A673 (cell line): Measurements from ENCODE around the gene GSE1. TPM values are rescaled to one million over a fixed set of nuclear protein-coding genes. Genes with fewer than 3 reads are reported as not detected.

Source experiments
- BruUV-seq: library from RNA; stranded (reverse); fragments of 400-500 nt; replicated peaks from 2 replicates; lab custom pipeline; 2021; lab: Mats Ljungman, UMichigan
- CTCF ChIA-PET: fragments of 300-600 bp; sonication (Branson Sonifier 250); formaldehyde crosslinking; loops from one replicate; lab custom pipeline; 2022; ENCODE audit warnings: antibody characterized with exemption; lab: Charles Lee
- POLR2A ChIA-PET: fragments of 300-600 bp; sonication (Branson Sonifier 250); formaldehyde crosslinking; loops from one replicate; lab custom pipeline; 2022; ENCODE audit warnings: antibody characterized with exemption; ENCODE audit not compliant: low non-redundant PET; lab: Charles Lee
- DNase-seq: peaks from one replicate; pipeline ENCODE4 v3.0.0-alpha.2; 2015; ENCODE audit warnings: low spot score
- H3K27ac ChIP-seq: fragments of 200-600 bp; sonication (generic); 2 replicates; pipeline ENCODE4 v1.5.1; 2016; ENCODE audit warnings: mixed run types, low read depth, mild to moderate bottlenecking, mixed read lengths, antibody characterized with exemption, low read length; ENCODE audit not compliant: poor library complexity, severe bottlenecking
- H3K27me3 ChIP-seq: fragments of 200-600 bp; sonication (generic); replicated peaks from 2 replicates; pipeline ENCODE4 v1.6.1; 2017; ENCODE audit warnings: mixed run types, low read depth, mild to moderate bottlenecking, mixed read lengths, antibody characterized with exemption, low read length; ENCODE audit not compliant: insufficient read depth, poor library complexity
- H3K36me3 ChIP-seq: fragments of 200-600 bp; sonication (generic); 2 replicates; pipeline ENCODE4 v1.6.1; 2016; ENCODE audit warnings: mixed run types, mild to moderate bottlenecking, mixed read lengths, antibody characterized with exemption, low read length; ENCODE audit not compliant: insufficient read depth, poor library complexity, severe bottlenecking
- H3K4me1 ChIP-seq: fragments of 200-600 bp; sonication (generic); 2 replicates; pipeline ENCODE4 v1.6.1; 2017; ENCODE audit warnings: mixed run types, mild to moderate bottlenecking, mixed read lengths, antibody characterized with exemption, low read length; ENCODE audit not compliant: insufficient read depth, poor library complexity, severe bottlenecking
- H3K4me3 ChIP-seq: fragments of 200-600 bp; sonication (generic); 2 replicates; pipeline ENCODE4 v1.5.1; 2016; ENCODE audit warnings: low read depth, mixed run types, mild to moderate bottlenecking, mixed read lengths, low read length; ENCODE audit not compliant: poor library complexity, severe bottlenecking
- H3K9me3 ChIP-seq: fragments of 200-600 bp; sonication (generic); 2 replicates; pipeline ENCODE4 v1.6.1; 2016; ENCODE audit warnings: mixed run types, low read depth, mild to moderate bottlenecking, mixed read lengths, antibody characterized with exemption, low read length; ENCODE audit not compliant: poor library complexity, severe bottlenecking
- CTCF ChIP-seq: fragments of 300-800, 200-600 bp; sonication (generic); conservative IDR thresholded peaks from 2 replicates; pipeline ENCODE4 v1.5.1; 2017; ENCODE audit warnings: low read depth, mild to moderate bottlenecking, antibody characterized with exemption, low read length, moderate library complexity, mixed read lengths
- EZH2 ChIP-seq: fragments of 200-600 bp; sonication (generic); IDR thresholded peaks from 2 replicates; pipeline ENCODE4 v1.6.1; 2017; ENCODE audit warnings: borderline replicate concordance, low read depth, mild to moderate bottlenecking, mixed read lengths, antibody characterized with exemption, low read length; ENCODE audit not compliant: poor library complexity, severe bottlenecking
- intact Hi-C: fragments of 100-400 bp; cut with micrococcal nuclease; formaldehyde crosslinking; loops from one replicate; pipeline ENCODE4 v1.10.0; 2022; ENCODE audit not compliant: unreplicated experiment
- total RNA-seq: library from RNA; stranded (reverse); gene quantifications from 2 replicates; pipeline ENCODE4 v1.2.3, GENCODE V29; 2021

GSE1 gene
- total RNA-seq, 1 experiment from 2014 or later: 64.2 TPM

- no peak for TF ChIP-seq EZH2
- TF ChIP-seq CTCF: no peak
- intact Hi-C loops: loop anchor here (10.0 kb wide), 1 partner anchor 598 kb away; the partner anchor contains the start of gene CIBAR2
- CTCF ChIA-PET: no interaction called here
Measured at GRCh38 chr16:85712801-85713200, 99.7 kb downstream of the GSE1 start.

GRCh38 chr16:85715169-85716021 lies 102.3 kb downstream of the GSE1 start:
- Histone ChIP-seq H3K9me3 (peaks cover 3% of the 10 kb centered on the region), H3K4me3 (no peak overlapping the region), H3K4me1 (peaks cover 23% of the 10 kb centered on the region), H3K27ac (peak overlapping the region; percentile 25), H3K36me3 (no peaks in the 10 kb centered on the region), H3K27me3 (no peaks in the 10 kb centered on the region)
- no TSS peak for BruUV-seq
- DNase-seq: no peak
- ChIA-PET CTCF (interaction anchor here (0.8 to 1.9 kb wide), 2 partner anchors 100 to 413 kb away, joined by 4 to 14 read pairs; no protein-coding TSS in a partner anchor), POLR2A (no interaction called here)
- TF ChIP-seq CTCF (no peak), EZH2 (no peak)
- intact Hi-C loops: loop anchor here (5.0 to 10.0 kb wide), 3 partner anchors 323 to 601 kb away; partner anchors contain the start of gene CIBAR2

More at GRCh38 chr16:85712801-85713200, 99.7 kb downstream of the GSE1 start:
- H3K27me3 ChIP-seq: no peaks in the 10 kb centered on the region
- no peak overlapping the region for H3K4me3 ChIP-seq
- DNase-seq: no peak
- H3K4me1 ChIP-seq: peaks cover 23% of the 10 kb centered on the region
- H3K9me3 ChIP-seq: peaks cover 3% of the 10 kb centered on the region
- no TSS peak for BruUV-seq
- H3K36me3 ChIP-seq: no peaks in the 10 kb centered on the region
- H3K27ac ChIP-seq: no peak overlapping the region
- POLR2A ChIA-PET: no interaction called here

GRCh38 chr16:85716022-85716679 lies 103.0 kb downstream of the GSE1 start:
- Histone ChIP-seq H3K4me3 (no peak overlapping the region), H3K27ac (peak overlapping the region; percentile 25), H3K36me3 (no peaks in the 10 kb centered on the region), H3K9me3 (peaks cover 3% of the 10 kb centered on the region), H3K27me3 (no peaks in the 10 kb centered on the region), H3K4me1 (peaks cover 23% of the 10 kb centered on the region)
- BruUV-seq: no TSS peak
- ChIA-PET CTCF (interaction anchor here (0.5 to 1.9 kb wide), 3 partner anchors 100 to 1604 kb away, joined by 4 to 14 read pairs (median 4); no protein-coding TSS in a partner anchor), POLR2A (no interaction called here)
- intact Hi-C loops: loop anchor here (5.0 to 10.0 kb wide), 3 partner anchors 324 to 601 kb away; partner anchors contain the start of gene CIBAR2
- no peak for DNase-seq
- no peak for TF ChIP-seq CTCF
- TF ChIP-seq EZH2: no peak
